CD14-positive monocyte (primary cell): ENCODE measurements around the gene ARHGAP35. TPM values are rescaled to one million over a fixed set of nuclear protein-coding genes. Genes with fewer than 3 reads are reported as not detected.

Experiments
- DNase-seq, 3 donors: peaks; one replicate each; pipeline ENCODE4 v3.0.0-alpha.2; 2011 to 2022
- H2AFZ ChIP-seq: 2 replicates; pipeline ENCODE4 v1.6.0; 2012; ENCODE audit warnings: mild to moderate bottlenecking, low read depth, low read length, inconsistent platforms; ENCODE audit not compliant: insufficient read depth, poor library complexity, severe bottlenecking
- H3K27ac ChIP-seq, 2 donors: 1 replicate in 1 of 2; 2 replicates in 1 of 2; pipeline ENCODE4 v1.5.1; 2012 to 2013; ENCODE audit warnings: low read length in 2 of 2, control low read depth in 1 of 2, inconsistent platforms in 1 of 2, low read depth in 1 of 2, mild to moderate bottlenecking in 1 of 2
- H3K27me3 ChIP-seq, 2 donors: one replicate each; pipeline versions ENCODE4 v1.6.0 to v1.6.1; 2011 to 2013; ENCODE audit warnings: low read length in 2 of 2; ENCODE audit not compliant: control insufficient read depth in 2 of 2, insufficient read depth in 2 of 2
- H3K36me3 ChIP-seq, 2 donors: replicated peaks in 1 of 2; 1 replicate in 1 of 2; 2 replicates in 1 of 2; pipeline versions ENCODE4 v1.5.1 to v1.6.1; 2012 to 2013; ENCODE audit warnings: low read length in 2 of 2, control low read depth in 1 of 2, inconsistent platforms in 1 of 2, mild to moderate bottlenecking in 1 of 2; ENCODE audit not compliant: insufficient read depth in 2 of 2, control insufficient read depth in 1 of 2
- H3K4me1 ChIP-seq, 2 donors: 1 replicate in 1 of 2; 2 replicates in 1 of 2; pipeline versions ENCODE4 v1.5.1 to v1.6.1; 2012 to 2013; ENCODE audit warnings: low read length in 2 of 2, control low read depth in 1 of 2, inconsistent platforms in 1 of 2, mild to moderate bottlenecking in 1 of 2, moderate library complexity in 1 of 2; ENCODE audit not compliant: insufficient read depth in 2 of 2, control insufficient read depth in 1 of 2
- H3K4me2 ChIP-seq: replicated peaks from 2 replicates; pipeline ENCODE3; 2012; ENCODE audit warnings: low read length, moderate library complexity, mild to moderate bottlenecking; ENCODE audit not compliant: poor library complexity, severe bottlenecking; ENCODE audit errors: extremely low read depth
- H3K4me3 ChIP-seq, 3 experiments: fragments of 200-600 bp in 1 of 3; sonication (generic) in 1 of 3; replicated peaks in 1 of 3; 1 replicate in 2 of 3; 2 replicates in 1 of 3; pipeline ENCODE4 v1.5.1; 2011 to 2013; ENCODE audit warnings: low read length in 3 of 3, mild to moderate bottlenecking in 3 of 3, control low read depth in 2 of 3, low read depth in 2 of 3, inconsistent platforms in 1 of 3, moderate library complexity in 1 of 3
- H3K79me2 ChIP-seq: 2 replicates; pipeline ENCODE4 v1.6.0; 2012; ENCODE audit warnings: mild to moderate bottlenecking, control low read depth, inconsistent platforms, low read length, moderate library complexity; ENCODE audit not compliant: insufficient read depth
- H3K9ac ChIP-seq: 2 replicates; pipeline ENCODE4 v1.6.0; 2017; ENCODE audit warnings: low read length, mild to moderate bottlenecking; ENCODE audit not compliant: insufficient read depth, poor library complexity, severe bottlenecking
- H3K9me3 ChIP-seq, 2 donors: replicated peaks in 1 of 2; 1 replicate in 1 of 2; 2 replicates in 1 of 2; pipeline versions ENCODE4 v1.5.1 to v1.6.1; 2012 to 2013; ENCODE audit warnings: low read length in 2 of 2, control low read depth in 1 of 2; ENCODE audit not compliant: control insufficient read depth in 1 of 2, insufficient read depth in 1 of 2
- H4K20me1 ChIP-seq: 2 replicates; pipeline ENCODE4 v1.6.0; 2012; ENCODE audit warnings: mild to moderate bottlenecking, low read length, control low read depth, moderate library complexity; ENCODE audit not compliant: insufficient read depth
- H3K27ac Mint-ChIP-seq, 7 donors: one replicate each; pipeline ENCODE4 v1.8.0; 2020; ENCODE audit warnings: mild to moderate bottlenecking in 7 of 7, mixed read lengths in 7 of 7, moderate library complexity in 6 of 7, inconsistent platforms in 2 of 7
- H3K27me3 Mint-ChIP-seq, 3 donors: one replicate each; pipeline ENCODE4 v1.8.0; 2021 to 2022; ENCODE audit warnings: low read depth in 3 of 3, mild to moderate bottlenecking in 3 of 3, mixed read lengths in 3 of 3, moderate library complexity in 3 of 3, inconsistent platforms in 1 of 3
- H3K36me3 Mint-ChIP-seq, 2 donors: one replicate each; pipeline ENCODE4 v1.8.0; 2020; ENCODE audit warnings: mixed read lengths in 2 of 2, inconsistent platforms in 1 of 2, mild to moderate bottlenecking in 1 of 2
- H3K4me1 Mint-ChIP-seq: one replicate; pipeline ENCODE4 v1.8.0; 2020; ENCODE audit warnings: mild to moderate bottlenecking, mixed read lengths
- H3K4me3 Mint-ChIP-seq, 2 donors: one replicate each; pipeline ENCODE4 v1.8.0; 2020; ENCODE audit warnings: mild to moderate bottlenecking in 2 of 2, mixed read lengths in 2 of 2, moderate library complexity in 1 of 2
- H3K9me3 Mint-ChIP-seq, 7 donors: one replicate each; pipeline ENCODE4 v1.8.0; 2020 to 2022; ENCODE audit warnings: mixed read lengths in 7 of 7, mild to moderate bottlenecking in 6 of 7, moderate library complexity in 6 of 7, inconsistent platforms in 2 of 7
- CTCF ChIP-seq: fragments of 200-600 bp; IDR thresholded peaks from one replicate; pipeline ENCODE4 v1.8.0; 2022; ENCODE audit warnings: antibody characterized with exemption, mild to moderate bottlenecking
- WGBS: methylation state at CpG from one replicate; pipeline ENCODE4 v1.1.5; 2013; ENCODE audit warnings: missing lambda C conversion rate; ENCODE audit not compliant: insufficient coverage; 5-methylcytosine and 5-hydroxymethylcytosine counted together
- intact Hi-C, 2 donors: fragments of 100-400 bp; cut with micrococcal nuclease; formaldehyde crosslinking; loops; one replicate each; pipeline versions ENCODE4 v1.15.0 to v1.15.1; 2023
- polyA plus RNA-seq, 3 donors: library from polyadenylated mRNA; depleted of rRNA in 1 of 3; unstranded in 2 of 3; stranded (reverse) in 1 of 3; fragments of 300-500 nt in 2 of 3; fragments of >200 nt in 1 of 3; fragmentation: Illumina TruSeq in 2 of 3; gene quantifications; 1 replicate in 2 of 3; 2 replicates in 1 of 3; pipeline ENCODE4 v1.2.3, GENCODE V29; 2012 to 2021

ARHGAP35 gene
- polyA plus RNA-seq, 3 donors = 1.5 to 7.6 (median 2.0) TPM

- 100% methylated on average over 1 of the region's 2 CpGs for WGBS
- H3K4me1 ChIP-seq = no peaks in the 10 kb centered on the region
- no peak overlapping the region for H3K27ac Mint-ChIP-seq
- H3K9me3 ChIP-seq = no peaks in the 10 kb centered on the region
- no peak overlapping the region for H3K27ac ChIP-seq
- no peaks in the 10 kb centered on the region for H3K36me3 ChIP-seq
- no peaks in the 10 kb centered on the region for H3K9me3 Mint-ChIP-seq
- no peak overlapping the region for H3K9ac ChIP-seq
- peaks cover 89% of the 10 kb centered on the region for H3K79me2 ChIP-seq
- peaks cover 2 to 9% of the 10 kb centered on the region in 2 donors for H3K36me3 Mint-ChIP-seq
- H2AFZ ChIP-seq = no peak overlapping the region
- H4K20me1 ChIP-seq = peaks cover 84% of the 10 kb centered on the region
- H3K4me3 ChIP-seq = no peak overlapping the region
- TF ChIP-seq CTCF = no peak
- H3K27me3 ChIP-seq = no peaks in the 10 kb centered on the region
- H3K4me2 ChIP-seq = no peak overlapping the region
- no peaks in the 10 kb centered on the region for H3K4me1 Mint-ChIP-seq
- intact Hi-C loops = no loop called here
- no peak for DNase-seq
- H3K27me3 Mint-ChIP-seq = peaks cover 0 to 2% (median 0%) of the 10 kb centered on the region in 3 donors
- H3K4me3 Mint-ChIP-seq = no peak overlapping the region
Observed at GRCh38 chr19:46906221-46906620, 45.4 kb downstream of the ARHGAP35 start.

GRCh38 chr19:46907880-46908279 lies 47.1 kb downstream of the ARHGAP35 start:
- peaks cover 86% of the 10 kb centered on the region for H3K79me2 ChIP-seq
- H3K27me3 Mint-ChIP-seq = peaks cover 0 to 2% (median 0%) of the 10 kb centered on the region in 3 donors
- no peak overlapping the region for H3K27ac ChIP-seq
- no peaks in the 10 kb centered on the region for H3K4me1 ChIP-seq
- peaks cover 7% of the 10 kb centered on the region for H3K4me1 Mint-ChIP-seq
- no peak for DNase-seq
- H3K36me3 ChIP-seq = no peaks in the 10 kb centered on the region
- TF ChIP-seq CTCF = no peak
- H3K36me3 Mint-ChIP-seq = peaks cover 2 to 9% of the 10 kb centered on the region in 2 donors
- no peak overlapping the region for H3K9ac ChIP-seq
- no peaks in the 10 kb centered on the region for H3K9me3 ChIP-seq
- intact Hi-C loops = no loop called here
- H3K27me3 ChIP-seq = no peaks in the 10 kb centered on the region
- no peak overlapping the region for H3K4me3 ChIP-seq
- H3K9me3 Mint-ChIP-seq = no peaks in the 10 kb centered on the region
- H4K20me1 ChIP-seq = peaks cover 76% of the 10 kb centered on the region
- no CpG with 5 or more reads among the region's 4 CpGs for WGBS
- H3K27ac Mint-ChIP-seq = peak overlapping the region in 1 of 7 donors; percentile 5
- no peak overlapping the region for H2AFZ ChIP-seq
- no peak overlapping the region for H3K4me2 ChIP-seq
- no peak overlapping the region for H3K4me3 Mint-ChIP-seq
